Endothelial cell of umbilical vein (primary cell): ENCODE data around the gene SRGAP3. TPM values are rescaled to one million over a fixed set of nuclear protein-coding genes. Genes with fewer than 3 reads are reported as not detected.

Experiments used
- BruUV-seq: library from RNA; stranded (reverse); fragments of 400-500 nt; replicated peaks from 2 replicates; lab custom pipeline; 2021; lab: Mats Ljungman, UMichigan
- CTCF ChIA-PET: fragments of 300-600, 350-600 bp; sonication (Branson Sonifier 250); formaldehyde crosslinking; loops from one replicate; lab custom pipeline; 2021; ENCODE audit warnings: antibody characterized with exemption, inconsistent platforms; lab: Charles Lee
- POLR2A ChIA-PET: fragments of 300-600, 350-600 bp; sonication (Branson Sonifier 250); formaldehyde crosslinking; loops from one replicate; lab custom pipeline; 2021; ENCODE audit warnings: antibody characterized with exemption, inconsistent platforms; lab: Charles Lee
- DNase-seq: peaks from one replicate; pipeline ENCODE4 v3.0.0-alpha.2; 2011; ENCODE audit warnings: low read depth, low spot score
- FAIRE-seq: peaks from 2 replicates; lab custom pipeline; 2011; peaks lifted over from hg19 to GRCh38; lab: Jason Lieb, UNC
- H2AFZ ChIP-seq: 2 replicates; pipeline ENCODE4 v1.6.0; 2012; ENCODE audit warnings: low read depth, low read length, control low read depth, inconsistent platforms
- H3K27ac ChIP-seq: 2 replicates; pipeline ENCODE4 v1.5.1; 2011; ENCODE audit warnings: low read depth, mild to moderate bottlenecking, control low read depth, low read length, moderate library complexity; ENCODE audit not compliant: insufficient read depth
- H3K27me3 ChIP-seq, 2 experiments: 2 replicates each; pipeline versions ENCODE4 v1.6.0 to v1.6.1; 2011; ENCODE audit warnings: low read length in 2 of 2, mixed read lengths in 1 of 2; ENCODE audit not compliant: control insufficient read depth in 2 of 2, insufficient read depth in 2 of 2
- H3K36me3 ChIP-seq, 2 experiments: 2 replicates in 1 of 2; 3 replicates in 1 of 2; pipeline ENCODE4 v1.5.1; 2011; ENCODE audit warnings: low read length in 2 of 2, mild to moderate bottlenecking in 1 of 2, moderate library complexity in 1 of 2; ENCODE audit not compliant: control insufficient read depth in 2 of 2, insufficient read depth in 2 of 2; ENCODE audit errors: extremely low read depth in 1 of 2
- H3K4me1 ChIP-seq: 3 replicates; pipeline ENCODE4 v1.5.1; 2011; ENCODE audit warnings: mild to moderate bottlenecking, low read length; ENCODE audit not compliant: control insufficient read depth, insufficient read depth; ENCODE audit errors: extremely low read depth
- H3K4me2 ChIP-seq: 2 replicates; pipeline ENCODE4 v1.6.1; 2011; ENCODE audit warnings: low read length, control low read depth, mixed read lengths; ENCODE audit not compliant: insufficient read depth
- H3K4me3 ChIP-seq, 3 experiments: fragments of 200-600 bp in 1 of 3; sonication (generic), shearing (Covaris generic) in 1 of 3; replicated peaks in 1 of 3; 2 replicates each; pipeline ENCODE4 v1.5.1; 2011 to 2016; ENCODE audit warnings: control low read depth in 3 of 3, low read length in 3 of 3, mild to moderate bottlenecking in 2 of 3, inconsistent platforms in 1 of 3, low read depth in 1 of 3, moderate library complexity in 1 of 3; ENCODE audit not compliant: insufficient read depth in 1 of 3
- H3K79me2 ChIP-seq: 2 replicates; pipeline ENCODE4 v1.6.0; 2012; ENCODE audit warnings: low read length, inconsistent platforms; ENCODE audit not compliant: control insufficient read depth, insufficient read depth
- H3K9ac ChIP-seq: replicated peaks from 2 replicates; pipeline ENCODE3; 2011; ENCODE audit warnings: low read length, control low read depth; ENCODE audit not compliant: insufficient read depth; ENCODE audit errors: extremely low read depth
- H3K9me1 ChIP-seq: replicated peaks from 3 replicates; pipeline ENCODE4 v1.6.0; 2011; ENCODE audit warnings: mild to moderate bottlenecking, low read length; ENCODE audit not compliant: control insufficient read depth, insufficient read depth; ENCODE audit errors: extremely low read depth
- H3K9me3 ChIP-seq: replicated peaks from 2 replicates; pipeline ENCODE4 v1.5.1; 2012; ENCODE audit warnings: low read length, inconsistent platforms; ENCODE audit not compliant: control insufficient read depth, insufficient read depth
- H4K20me1 ChIP-seq: replicated peaks from 2 replicates; pipeline ENCODE3; 2011; ENCODE audit warnings: mild to moderate bottlenecking, low read length; ENCODE audit not compliant: control insufficient read depth, insufficient read depth; ENCODE audit errors: extremely low read depth
- EZH2 ChIP-seq: IDR thresholded peaks from 2 replicates; pipeline ENCODE4 v1.6.1; 2012; ENCODE audit warnings: borderline replicate concordance, low read depth, mild to moderate bottlenecking, moderate library complexity, low read length, inconsistent platforms; ENCODE audit not compliant: severe bottlenecking
- FOS ChIP-seq: IDR thresholded peaks from 2 replicates; pipeline ENCODE4 v1.6.1; 2011; ENCODE audit warnings: mild to moderate bottlenecking, low read length, moderate library complexity, borderline replicate concordance; ENCODE audit not compliant: insufficient read depth
- GATA2 ChIP-seq: IDR thresholded peaks from 2 replicates; pipeline ENCODE4 v1.7.0; 2011; ENCODE audit warnings: low read depth, mild to moderate bottlenecking, moderate library complexity, mixed read lengths, low read length; ENCODE audit not compliant: insufficient read length, insufficient read depth
- JUN ChIP-seq: IDR thresholded peaks from 2 replicates; pipeline ENCODE4 v1.6.1; 2011; ENCODE audit warnings: borderline replicate concordance, low read depth; ENCODE audit not compliant: insufficient read length, insufficient read depth
- MYC ChIP-seq: IDR thresholded peaks from one replicate; pipeline ENCODE4 v1.6.1; 2011; ENCODE audit warnings: mild to moderate bottlenecking, low read depth, low read length
- POLR2A ChIP-seq: IDR thresholded peaks from 2 replicates; pipeline ENCODE4 v1.6.1; 2012; ENCODE audit warnings: low read depth, mild to moderate bottlenecking, control low read depth, low read length
- POLR2AphosphoS5 ChIP-seq: IDR thresholded peaks from 2 replicates; pipeline ENCODE4 v1.6.1; 2012; ENCODE audit warnings: low read depth, mild to moderate bottlenecking, control low read depth, low read length, moderate library complexity; ENCODE audit not compliant: insufficient read depth
- dilution Hi-C: fragments of 300-500 bp; cut with MboI; formaldehyde crosslinking; loops from one replicate; pipeline ENCODE4 v1.15.0; 2019; ENCODE audit warnings: low sequenced_read_pairs; ENCODE audit not compliant: extremely low pct_ligation_motif_present
- intact Hi-C: fragments of 100-400 bp; cut with micrococcal nuclease; formaldehyde crosslinking; loops from one replicate; pipeline ENCODE4 v1.10.0; 2022
- polyA plus RNA-seq, 4 experiments: library from polyadenylated mRNA; depleted of rRNA in 3 of 4; stranded (reverse) in 3 of 4; unstranded in 1 of 4; fragments of >200 nt; gene quantifications; 2 replicates each; pipeline versions ENCODE4 v1.2.1 to v1.2.3, GENCODE V29; 2011 to 2012; ENCODE audit warnings: missing spikeins in 1 of 4
- total RNA-seq: library from RNA; stranded (reverse); gene quantifications from 2 replicates; pipeline ENCODE4 v1.2.3, GENCODE V29; 2021
- TF ChIP-seq, protein P1 (sequence below), 2 donors: IDR thresholded peaks; 1 replicate in 1 of 2; 2 replicates in 1 of 2; pipeline ENCODE4 v1.5.1; 2011; ENCODE audit warnings: low read length in 2 of 2, mild to moderate bottlenecking in 2 of 2, moderate library complexity in 2 of 2, control low read depth in 1 of 2, inconsistent platforms in 1 of 2, low read depth in 1 of 2; ENCODE audit not compliant: insufficient read depth in 1 of 2; ENCODE audit errors: extremely low read depth in 1 of 2
- TF ChIP-seq, protein P2 (sequence below): IDR thresholded peaks from 2 replicates; pipeline ENCODE4 v1.6.1; 2011; ENCODE audit not compliant: insufficient read depth, insufficient read length

Gene SRGAP3
- total and polyA plus RNA-seq, 2 donors (not counting 3 experiments of a cell fraction or from before 2014, with no cell fraction given) = 0.06 TPM; not detected in 1

DNA sequence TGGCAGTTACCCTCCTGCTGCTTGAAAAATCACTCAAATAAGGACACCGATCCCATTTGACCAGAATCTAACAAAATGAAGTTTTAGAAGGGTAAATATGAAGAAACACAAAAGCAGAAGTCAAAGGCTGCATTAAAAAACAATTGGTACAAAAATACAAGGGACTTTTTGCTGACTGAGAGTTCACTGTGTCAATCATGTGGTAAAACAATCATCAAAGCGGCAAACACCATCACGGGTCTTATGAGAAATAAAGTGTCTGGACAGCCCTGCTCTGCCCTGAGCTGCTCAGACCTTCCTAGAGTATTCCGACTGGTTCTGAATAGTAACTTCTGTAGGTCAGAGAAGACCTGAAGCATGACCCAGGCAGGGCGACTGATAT, 148.9 kb downstream of the SRGAP3 start:
- no peak for DNase-seq
- no peak overlapping the region for H3K9ac ChIP-seq
- no peak for TF ChIP-seq GATA2
- TF ChIP-seq POLR2A = no peak
- TF ChIP-seq JUN = no peak
- no peak for TF ChIP-seq POLR2AphosphoS5
- TF ChIP-seq, protein P1, sequence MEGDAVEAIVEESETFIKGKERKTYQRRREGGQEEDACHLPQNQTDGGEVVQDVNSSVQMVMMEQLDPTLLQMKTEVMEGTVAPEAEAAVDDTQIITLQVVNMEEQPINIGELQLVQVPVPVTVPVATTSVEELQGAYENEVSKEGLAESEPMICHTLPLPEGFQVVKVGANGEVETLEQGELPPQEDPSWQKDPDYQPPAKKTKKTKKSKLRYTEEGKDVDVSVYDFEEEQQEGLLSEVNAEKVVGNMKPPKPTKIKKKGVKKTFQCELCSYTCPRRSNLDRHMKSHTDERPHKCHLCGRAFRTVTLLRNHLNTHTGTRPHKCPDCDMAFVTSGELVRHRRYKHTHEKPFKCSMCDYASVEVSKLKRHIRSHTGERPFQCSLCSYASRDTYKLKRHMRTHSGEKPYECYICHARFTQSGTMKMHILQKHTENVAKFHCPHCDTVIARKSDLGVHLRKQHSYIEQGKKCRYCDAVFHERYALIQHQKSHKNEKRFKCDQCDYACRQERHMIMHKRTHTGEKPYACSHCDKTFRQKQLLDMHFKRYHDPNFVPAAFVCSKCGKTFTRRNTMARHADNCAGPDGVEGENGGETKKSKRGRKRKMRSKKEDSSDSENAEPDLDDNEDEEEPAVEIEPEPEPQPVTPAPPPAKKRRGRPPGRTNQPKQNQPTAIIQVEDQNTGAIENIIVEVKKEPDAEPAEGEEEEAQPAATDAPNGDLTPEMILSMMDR (IDR thresholded peaks at IDR 0.05; ENCODE audit: extremely low read depth in 1 of 2, insufficient read depth in 1 of 2, low read depth in 1 of 2, low read length in 2 of 2) = no peak
- no peak for TF ChIP-seq EZH2
- TF ChIP-seq MYC = no peak
- no peak for TF ChIP-seq FOS
- TF ChIP-seq, protein P2, sequence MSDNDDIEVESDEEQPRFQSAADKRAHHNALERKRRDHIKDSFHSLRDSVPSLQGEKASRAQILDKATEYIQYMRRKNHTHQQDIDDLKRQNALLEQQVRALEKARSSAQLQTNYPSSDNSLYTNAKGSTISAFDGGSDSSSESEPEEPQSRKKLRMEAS = no peak
- BruUV-seq = no TSS peak
- no peaks in the 10 kb centered on the region for H3K4me1 ChIP-seq
- CTCF ChIA-PET = no interaction called here
- intact Hi-C loops = no loop called here
- FAIRE-seq = no peak
- H3K27me3 ChIP-seq = no peaks in the 10 kb centered on the region
- no peak overlapping the region for H3K27ac ChIP-seq
- no peak overlapping the region for H2AFZ ChIP-seq
- H3K36me3 ChIP-seq = no peaks in the 10 kb centered on the region
- POLR2A ChIA-PET = no interaction called here
- H3K4me3 ChIP-seq = no peak overlapping the region
- no peaks in the 10 kb centered on the region for H3K79me2 ChIP-seq
- dilution Hi-C loops = no loop called here
- H4K20me1 ChIP-seq = no peaks in the 10 kb centered on the region
- H3K9me3 ChIP-seq = no peaks in the 10 kb centered on the region
- H3K4me2 ChIP-seq = no peak overlapping the region
- no peaks in the 10 kb centered on the region for H3K9me1 ChIP-seq
